ENCODE data around the gene NUMA1.

DNA sequence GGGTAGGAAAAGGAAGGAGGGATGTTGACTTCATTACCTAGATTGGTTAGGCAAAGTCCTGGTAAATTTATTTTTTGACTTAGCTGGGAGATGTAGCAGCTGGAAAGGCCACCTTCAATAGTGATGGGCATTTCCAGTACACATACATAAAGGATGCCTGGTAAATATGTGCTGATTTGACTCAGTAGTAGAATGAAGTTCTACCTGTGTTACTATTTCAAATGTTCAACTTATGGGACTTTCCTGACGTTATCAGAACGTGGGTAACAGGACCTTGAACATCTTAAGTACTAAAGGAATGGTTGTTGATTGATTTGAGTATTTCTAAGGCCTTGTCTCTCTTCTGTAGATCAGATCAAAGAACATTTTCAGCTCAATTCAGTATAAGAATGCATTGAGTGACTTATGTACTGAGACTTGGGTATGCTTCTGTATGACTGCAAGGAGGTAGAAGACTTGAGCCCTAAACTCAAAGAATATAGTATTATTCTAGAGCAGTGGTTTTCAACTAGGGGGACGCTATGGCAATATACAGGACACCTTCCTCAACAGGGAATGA, 124.4 kb downstream of the NUMA1 start:
- TF ChIP-seq, protein P1, sequence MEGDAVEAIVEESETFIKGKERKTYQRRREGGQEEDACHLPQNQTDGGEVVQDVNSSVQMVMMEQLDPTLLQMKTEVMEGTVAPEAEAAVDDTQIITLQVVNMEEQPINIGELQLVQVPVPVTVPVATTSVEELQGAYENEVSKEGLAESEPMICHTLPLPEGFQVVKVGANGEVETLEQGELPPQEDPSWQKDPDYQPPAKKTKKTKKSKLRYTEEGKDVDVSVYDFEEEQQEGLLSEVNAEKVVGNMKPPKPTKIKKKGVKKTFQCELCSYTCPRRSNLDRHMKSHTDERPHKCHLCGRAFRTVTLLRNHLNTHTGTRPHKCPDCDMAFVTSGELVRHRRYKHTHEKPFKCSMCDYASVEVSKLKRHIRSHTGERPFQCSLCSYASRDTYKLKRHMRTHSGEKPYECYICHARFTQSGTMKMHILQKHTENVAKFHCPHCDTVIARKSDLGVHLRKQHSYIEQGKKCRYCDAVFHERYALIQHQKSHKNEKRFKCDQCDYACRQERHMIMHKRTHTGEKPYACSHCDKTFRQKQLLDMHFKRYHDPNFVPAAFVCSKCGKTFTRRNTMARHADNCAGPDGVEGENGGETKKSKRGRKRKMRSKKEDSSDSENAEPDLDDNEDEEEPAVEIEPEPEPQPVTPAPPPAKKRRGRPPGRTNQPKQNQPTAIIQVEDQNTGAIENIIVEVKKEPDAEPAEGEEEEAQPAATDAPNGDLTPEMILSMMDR (IDR thresholded peaks at IDR 0.05; ENCODE audit: insufficient read depth, low read length), result no peak
- TF ChIP-seq, protein P2, sequence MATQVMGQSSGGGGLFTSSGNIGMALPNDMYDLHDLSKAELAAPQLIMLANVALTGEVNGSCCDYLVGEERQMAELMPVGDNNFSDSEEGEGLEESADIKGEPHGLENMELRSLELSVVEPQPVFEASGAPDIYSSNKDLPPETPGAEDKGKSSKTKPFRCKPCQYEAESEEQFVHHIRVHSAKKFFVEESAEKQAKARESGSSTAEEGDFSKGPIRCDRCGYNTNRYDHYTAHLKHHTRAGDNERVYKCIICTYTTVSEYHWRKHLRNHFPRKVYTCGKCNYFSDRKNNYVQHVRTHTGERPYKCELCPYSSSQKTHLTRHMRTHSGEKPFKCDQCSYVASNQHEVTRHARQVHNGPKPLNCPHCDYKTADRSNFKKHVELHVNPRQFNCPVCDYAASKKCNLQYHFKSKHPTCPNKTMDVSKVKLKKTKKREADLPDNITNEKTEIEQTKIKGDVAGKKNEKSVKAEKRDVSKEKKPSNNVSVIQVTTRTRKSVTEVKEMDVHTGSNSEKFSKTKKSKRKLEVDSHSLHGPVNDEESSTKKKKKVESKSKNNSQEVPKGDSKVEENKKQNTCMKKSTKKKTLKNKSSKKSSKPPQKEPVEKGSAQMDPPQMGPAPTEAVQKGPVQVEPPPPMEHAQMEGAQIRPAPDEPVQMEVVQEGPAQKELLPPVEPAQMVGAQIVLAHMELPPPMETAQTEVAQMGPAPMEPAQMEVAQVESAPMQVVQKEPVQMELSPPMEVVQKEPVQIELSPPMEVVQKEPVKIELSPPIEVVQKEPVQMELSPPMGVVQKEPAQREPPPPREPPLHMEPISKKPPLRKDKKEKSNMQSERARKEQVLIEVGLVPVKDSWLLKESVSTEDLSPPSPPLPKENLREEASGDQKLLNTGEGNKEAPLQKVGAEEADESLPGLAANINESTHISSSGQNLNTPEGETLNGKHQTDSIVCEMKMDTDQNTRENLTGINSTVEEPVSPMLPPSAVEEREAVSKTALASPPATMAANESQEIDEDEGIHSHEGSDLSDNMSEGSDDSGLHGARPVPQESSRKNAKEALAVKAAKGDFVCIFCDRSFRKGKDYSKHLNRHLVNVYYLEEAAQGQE (IDR thresholded peaks at IDR 0.05; ENCODE audit: insufficient replicate concordance, low read depth), result no peak
- TF ChIP-seq GABPA (IDR thresholded peaks at IDR 0.05; ENCODE audit: low read depth), result no peak
- TF ChIP-seq SPI1 (IDR thresholded peaks at IDR 0.05; ENCODE audit: borderline replicate concordance, low read depth), result no peak
- no peak for TF ChIP-seq POLR2AphosphoS5 (IDR thresholded peaks at IDR 0.05; ENCODE audit: low read depth)

Measured in HL-60 (cell line).